Parathyroid adenoma (tissue), 2 donors: Measurements from ENCODE around the gene TAF5L.

Experiments
- H2AFZ ChIP-seq: fragments of 300-600 bp; sonication (generic); one replicate; pipeline ENCODE4 v1.7.0; 2017; ENCODE audit warnings: antibody characterized with exemption, mild to moderate bottlenecking
- H3K27ac ChIP-seq: fragments of 300-600 bp; sonication (generic); one replicate; pipeline ENCODE4 v1.7.0; 2017
- H3K27me3 ChIP-seq: fragments of 300-600 bp; sonication (generic); one replicate; pipeline ENCODE4 v1.7.0; 2017; ENCODE audit warnings: low read length; ENCODE audit not compliant: control insufficient read depth, insufficient read depth
- H3K36me3 ChIP-seq: fragments of 300-600 bp; sonication (generic); one replicate; pipeline ENCODE4 v1.7.0; 2017; ENCODE audit warnings: low read length; ENCODE audit not compliant: control insufficient read depth, insufficient read depth
- H3K4me1 ChIP-seq: fragments of 300-600 bp; sonication (generic); one replicate; pipeline ENCODE4 v1.7.0; 2017; ENCODE audit warnings: control low read depth
- H3K4me2 ChIP-seq: fragments of 300-600 bp; sonication (generic); one replicate; pipeline ENCODE4 v1.7.0; 2017; ENCODE audit warnings: low read length
- H3K4me3 ChIP-seq: fragments of 300-600 bp; sonication (generic); one replicate; pipeline ENCODE4 v1.7.0; 2017; ENCODE audit warnings: low read depth, low read length
- H3K79me2 ChIP-seq: fragments of 300-600 bp; sonication (generic); one replicate; pipeline ENCODE4 v1.7.0; 2017; ENCODE audit warnings: control low read depth
- H3K9ac ChIP-seq: fragments of 300-600 bp; sonication (generic); one replicate; pipeline ENCODE4 v1.7.0; 2017; ENCODE audit warnings: mild to moderate bottlenecking
- H3K9me3 ChIP-seq: fragments of 300-600 bp; sonication (generic); one replicate; pipeline ENCODE4 v1.7.0; 2017; ENCODE audit warnings: low read length; ENCODE audit not compliant: control insufficient read depth
- CTCF ChIP-seq: fragments of 300-600 bp; sonication (generic); IDR thresholded peaks from one replicate; pipeline ENCODE4 v1.7.0; 2017; ENCODE audit warnings: antibody characterized with exemption, mild to moderate bottlenecking
- donor health status: primary hyperparathyroidism.

TAF5L gene

DNA sequence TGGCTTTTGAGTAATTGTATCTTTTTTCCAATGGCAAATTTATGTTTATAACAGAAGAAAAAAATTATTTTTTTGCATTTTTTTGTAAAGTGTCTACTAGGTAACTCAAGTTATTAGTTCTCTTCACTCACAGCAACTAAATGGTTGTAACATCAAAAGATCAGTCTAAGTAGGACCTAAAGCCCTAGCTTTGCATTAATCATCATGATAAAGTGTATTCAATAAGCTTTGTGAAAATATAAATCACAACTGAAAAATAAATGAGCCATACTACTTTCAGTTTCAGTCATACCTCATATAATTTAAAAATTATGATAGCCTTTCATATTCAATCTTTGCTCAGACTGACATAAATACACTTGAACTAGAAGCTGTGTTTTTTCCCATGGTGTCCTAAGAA lies 6.9 kb downstream of the TAF5L start:
- Histone ChIP-seq H3K4me3 (no peak overlapping the region), H2AFZ (no peak overlapping the region), H3K9me3 (no peaks in the 10 kb centered on the region), H3K27me3 (no peaks in the 10 kb centered on the region), H3K27ac (no peak overlapping the region), H3K9ac (no peak overlapping the region), H3K36me3 (no peaks in the 10 kb centered on the region), H3K4me2 (no peak overlapping the region), H3K79me2 (peaks cover 17% of the 10 kb centered on the region), H3K4me1 (no peaks in the 10 kb centered on the region)
- no peak for TF ChIP-seq CTCF

DNA sequence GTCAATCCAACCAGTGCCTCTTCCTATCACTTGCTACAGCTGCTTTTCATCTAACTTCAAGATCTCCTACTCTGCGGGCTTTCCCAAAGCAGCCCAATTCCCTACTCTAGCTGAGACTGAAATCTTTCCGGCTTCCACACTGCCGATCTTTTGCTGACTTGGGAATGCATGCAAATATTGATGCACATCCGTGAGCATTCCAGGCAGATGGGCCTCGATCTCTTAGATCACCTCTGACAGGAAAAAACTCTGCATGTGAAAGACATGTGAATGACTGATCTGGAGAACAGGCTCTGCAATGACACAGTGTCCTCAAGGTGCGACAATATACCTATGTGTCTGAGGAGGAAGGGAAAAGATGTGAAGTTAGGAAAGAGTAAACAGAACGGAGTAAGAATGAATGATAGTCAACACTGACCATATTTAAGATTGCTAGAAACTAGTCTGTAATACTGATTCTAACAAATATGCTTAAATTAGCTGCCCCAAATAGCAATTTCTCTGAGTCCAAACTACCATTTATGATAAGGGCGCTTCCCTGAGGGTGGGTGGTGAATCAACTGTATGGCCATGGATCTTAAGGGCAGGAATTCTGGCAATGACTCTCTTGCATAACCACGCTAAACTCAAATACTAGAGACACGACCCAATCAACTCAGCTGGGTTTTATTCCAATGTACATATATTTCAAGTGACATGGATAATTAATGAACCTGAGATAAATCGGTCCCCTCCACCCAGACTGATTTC lies 8.4 kb downstream of the TAF5L start:
- H3K27ac ChIP-seq = no peak overlapping the region
- no peak for TF ChIP-seq CTCF
- H3K27me3 ChIP-seq = no peaks in the 10 kb centered on the region
- H3K79me2 ChIP-seq = peaks cover 5% of the 10 kb centered on the region
- H3K4me3 ChIP-seq = no peak overlapping the region
- no peaks in the 10 kb centered on the region for H3K36me3 ChIP-seq
- H2AFZ ChIP-seq = no peak overlapping the region
- H3K4me1 ChIP-seq = no peaks in the 10 kb centered on the region
- H3K9ac ChIP-seq = no peak overlapping the region
- H3K4me2 ChIP-seq = no peak overlapping the region
- no peaks in the 10 kb centered on the region for H3K9me3 ChIP-seq

GRCh38 chr1:229614701-229615100 lies 11.2 kb downstream of the TAF5L start:
- no peak overlapping the region for H3K4me2 ChIP-seq
- no peaks in the 10 kb centered on the region for H3K36me3 ChIP-seq
- H3K4me1 ChIP-seq = no peaks in the 10 kb centered on the region
- H3K9ac ChIP-seq = no peak overlapping the region
- no peaks in the 10 kb centered on the region for H3K79me2 ChIP-seq
- TF ChIP-seq CTCF = no peak
- H3K4me3 ChIP-seq = no peak overlapping the region
- H2AFZ ChIP-seq = no peak overlapping the region
- no peak overlapping the region for H3K27ac ChIP-seq
- no peaks in the 10 kb centered on the region for H3K27me3 ChIP-seq
- H3K9me3 ChIP-seq = no peaks in the 10 kb centered on the region

DNA sequence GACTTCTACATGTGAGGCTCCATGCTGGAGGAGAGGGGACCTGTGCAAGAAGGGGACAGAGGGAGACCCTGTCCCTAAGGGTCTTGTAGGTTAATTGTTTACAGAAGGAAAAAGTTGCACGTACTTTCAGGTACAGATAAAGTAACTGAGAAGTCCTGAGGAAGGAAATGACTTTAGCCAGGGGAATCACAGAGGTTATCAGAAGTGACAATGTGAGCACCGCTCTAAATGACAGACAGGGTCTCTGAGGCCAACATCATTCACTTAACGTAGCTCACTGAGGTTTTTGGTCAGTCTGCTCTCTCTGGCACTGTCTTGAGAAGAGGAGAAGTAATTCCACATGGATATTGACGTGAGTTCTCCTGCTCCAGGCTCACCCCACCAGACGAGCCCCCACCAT lies 12.0 kb downstream of the TAF5L start:
- Histone ChIP-seq H3K79me2 (no peaks in the 10 kb centered on the region), H2AFZ (no peak overlapping the region), H3K4me1 (no peaks in the 10 kb centered on the region), H3K4me3 (no peak overlapping the region), H3K4me2 (no peak overlapping the region), H3K9me3 (no peaks in the 10 kb centered on the region), H3K27ac (no peak overlapping the region), H3K36me3 (no peaks in the 10 kb centered on the region), H3K9ac (no peak overlapping the region), H3K27me3 (no peaks in the 10 kb centered on the region)
- TF ChIP-seq CTCF = no peak

DNA sequence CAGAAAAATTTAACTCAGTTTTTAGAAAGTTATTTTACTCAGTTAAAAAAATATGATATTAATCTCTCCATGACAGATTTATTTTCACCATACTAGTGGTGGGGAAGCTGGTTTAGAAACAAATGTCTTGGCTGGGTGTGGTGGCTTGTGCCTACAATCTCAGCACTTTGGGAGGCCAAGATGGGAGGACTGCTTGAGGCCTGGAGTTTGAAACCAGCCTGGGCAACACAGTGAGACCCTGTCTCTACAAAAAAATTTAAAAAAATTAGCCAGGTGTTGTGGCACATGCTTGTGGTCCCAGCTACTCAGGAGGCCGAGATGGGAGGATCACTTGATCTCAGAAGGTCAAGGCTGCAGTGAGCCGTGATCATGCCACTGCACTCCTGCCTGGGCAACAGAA lies 17.3 kb downstream of the TAF5L start:
- no peaks in the 10 kb centered on the region for H3K27me3 ChIP-seq
- H3K9me3 ChIP-seq = no peaks in the 10 kb centered on the region
- H3K4me1 ChIP-seq = no peaks in the 10 kb centered on the region
- no peak overlapping the region for H3K27ac ChIP-seq
- no peak overlapping the region for H3K4me2 ChIP-seq
- no peak overlapping the region for H2AFZ ChIP-seq
- no peak overlapping the region for H3K9ac ChIP-seq
- H3K36me3 ChIP-seq = no peaks in the 10 kb centered on the region
- no peak for TF ChIP-seq CTCF
- H3K79me2 ChIP-seq = no peaks in the 10 kb centered on the region
- no peak overlapping the region for H3K4me3 ChIP-seq
